Stomach (tissue), 4 donors: ENCODE measurements around the gene RAP1A.

Experiments
- CTCF ChIP-seq, 7 experiments: fragments of 450-650 bp in 4 of 7; fragments of 200-600 bp in 3 of 7; sonication (generic) in 3 of 7; IDR thresholded peaks; one replicate each; pipeline ENCODE4 v1.5.1; 2016 to 2019; ENCODE audit warnings: antibody characterized with exemption in 7 of 7, control low read depth in 2 of 7, mild to moderate bottlenecking in 1 of 7
- POLR2AphosphoS5 ChIP-seq, 3 donors: sonication (generic); formaldehyde crosslinking; IDR thresholded peaks; one replicate each; pipeline ENCODE4 v1.6.1; 2016; ENCODE audit warnings: antibody characterized with exemption in 3 of 3

- TF ChIP-seq CTCF (IDR thresholded peaks at IDR 0.05) (no peak), POLR2AphosphoS5 (IDR thresholded peaks at IDR 0.05) (no peak)
These were observed 14.7 kb upstream of the RAP1A start for GRCh38 chr1:111604931-111605330.
